MM.1S (cell line): ENCODE measurements around the gene FAM118B.

ENCODE experiments used
- DNase-seq: peaks from one replicate; pipeline ENCODE4 v3.0.0-alpha.2; 2015
- H2AFZ ChIP-seq: fragments of 300-600 bp; sonication (generic); 2 replicates; pipeline ENCODE4 v1.6.0; 2016; ENCODE audit warnings: antibody characterized with exemption, low read length
- H3F3A ChIP-seq: fragments of 300-600 bp; sonication (generic); 2 replicates; pipeline ENCODE4 v1.6.1; 2016; ENCODE audit warnings: mild to moderate bottlenecking, antibody characterized with exemption, low read length, moderate library complexity, mixed read lengths; ENCODE audit not compliant: insufficient read depth
- H3K27ac ChIP-seq: fragments of 300-600 bp; sonication (generic); 2 replicates; pipeline ENCODE4 v1.5.1; 2016; ENCODE audit warnings: mild to moderate bottlenecking, low read length
- H3K27me3 ChIP-seq: fragments of 300-600 bp; sonication (generic); replicated peaks from 2 replicates; pipeline ENCODE4 v1.6.0; 2016; ENCODE audit warnings: low read length; ENCODE audit not compliant: insufficient read depth
- H3K36me3 ChIP-seq: fragments of 300-600 bp; sonication (generic); replicated peaks from 2 replicates; pipeline ENCODE4 v1.6.1; 2016; ENCODE audit warnings: mild to moderate bottlenecking, low read length, mixed read lengths; ENCODE audit not compliant: insufficient read depth
- H3K4me1 ChIP-seq: fragments of 300-600 bp; sonication (generic); 2 replicates; pipeline ENCODE4 v1.6.1; 2016; ENCODE audit warnings: low read length, mixed read lengths
- H3K4me2 ChIP-seq: fragments of 300-600 bp; sonication (generic); 2 replicates; pipeline ENCODE4 v1.6.0; 2016; ENCODE audit warnings: low read depth, low read length
- H3K4me3 ChIP-seq: fragments of 300-600 bp; sonication (generic); 2 replicates; pipeline ENCODE4 v1.5.1; 2016; ENCODE audit warnings: low read length, mixed read lengths
- H3K79me2 ChIP-seq: fragments of 300-600 bp; sonication (generic); 2 replicates; pipeline ENCODE4 v1.6.1; 2016; ENCODE audit warnings: mixed run types, low read length, mixed read lengths
- H3K9ac ChIP-seq: fragments of 300-600 bp; sonication (generic); 2 replicates; pipeline ENCODE4 v1.6.1; 2016; ENCODE audit warnings: low read length, mixed read lengths
- H3K9me2 ChIP-seq: fragments of 300-600 bp; sonication (generic); replicated peaks from 2 replicates; pipeline ENCODE4 v1.6.1; 2016; ENCODE audit warnings: mild to moderate bottlenecking, low read length, mixed read lengths; ENCODE audit not compliant: insufficient read depth
- H3K9me3 ChIP-seq: fragments of 300-600 bp; sonication (generic); replicated peaks from 2 replicates; pipeline ENCODE4 v1.6.1; 2016; ENCODE audit warnings: mild to moderate bottlenecking, low read length, mixed read lengths; ENCODE audit not compliant: insufficient read depth
- H4K20me1 ChIP-seq: fragments of 300-600 bp; sonication (generic); 2 replicates; pipeline ENCODE4 v1.6.1; 2016; ENCODE audit warnings: mild to moderate bottlenecking, low read length, moderate library complexity, mixed read lengths; ENCODE audit not compliant: insufficient read depth
- EZH2 ChIP-seq: fragments of 300-600 bp; sonication (generic); optimal IDR thresholded peaks from 2 replicates; pipeline ENCODE3; 2017; ENCODE audit warnings: low read depth, mild to moderate bottlenecking, antibody characterized with exemption, low read length, mixed read lengths
- EZH2phosphoT487 ChIP-seq: fragments of 300-600 bp; sonication (generic); IDR thresholded peaks from 2 replicates; pipeline ENCODE4 v1.6.1; 2018; ENCODE audit warnings: antibody characterized with exemption, low read length
- TF ChIP-seq, protein P1 (sequence below): fragments of 300-600 bp; sonication (generic); IDR thresholded peaks from 2 replicates; pipeline ENCODE4 v1.5.1; 2016; ENCODE audit warnings: antibody characterized with exemption, low read length, mixed read lengths

Gene FAM118B

DNA sequence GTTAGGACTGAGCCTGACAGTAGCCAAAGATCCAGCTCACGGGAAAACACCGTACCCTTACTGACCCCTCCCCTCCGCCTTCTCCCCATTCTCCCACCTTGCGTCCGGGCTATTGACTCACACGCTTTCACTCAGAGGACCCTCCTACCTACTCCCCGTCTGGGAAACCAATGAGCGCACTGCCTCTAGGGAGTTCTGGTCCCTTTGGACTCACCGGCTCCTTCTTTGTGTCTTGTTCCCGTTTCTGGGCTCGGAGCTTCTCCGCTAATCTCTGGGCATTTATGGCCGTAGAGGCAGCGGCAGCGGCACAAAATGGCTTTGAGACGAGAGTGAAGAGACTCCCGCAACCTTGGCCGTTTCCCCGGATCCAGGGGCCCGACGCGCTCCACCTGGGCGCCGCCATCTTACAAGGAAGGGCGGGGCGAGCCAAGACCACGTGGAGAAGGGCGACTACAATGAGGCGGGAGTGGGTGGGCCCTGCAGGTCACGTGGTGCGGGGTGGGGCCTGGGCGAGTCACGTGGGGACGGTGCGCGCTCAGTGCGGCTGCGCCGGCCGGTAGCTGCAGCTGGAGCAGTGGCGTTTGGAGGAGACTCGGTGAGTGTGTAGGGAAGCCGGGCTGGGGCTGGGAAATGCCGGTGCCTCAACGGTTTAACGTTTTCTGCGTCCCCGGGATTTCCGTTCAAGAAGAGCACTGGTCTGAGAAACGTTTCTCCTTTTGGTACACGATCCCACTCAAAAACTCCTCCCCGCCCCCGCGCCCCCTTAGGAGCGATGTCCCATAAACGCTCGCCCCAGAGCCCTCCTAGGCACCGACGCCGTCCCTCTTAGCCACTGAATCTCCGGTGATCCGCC lies at the start of gene FAM118B, which contains the start of gene RPUSD4:
Gene FAM118B, plus strand, starts transcription at position 547 of the 853 bp plus-strand sequence. CDS start 23,220 bp downstream, outside the sequence.
Gene RPUSD4, minus strand, starts transcription at position 415 of the 853 bp plus-strand sequence. Its CDS starts 12 bp downstream, at position 403.
- peak within 1 kb of the TSS; percentile 88 for H3K9ac ChIP-seq
- H3K4me1 ChIP-seq, result peaks cover 11% of the 10 kb centered on the region
- no peaks in the 10 kb centered on the region for H3F3A ChIP-seq
- H2AFZ ChIP-seq, result peak within 1 kb of the TSS; percentile 95
- peak within 1 kb of the TSS; percentile 94 for H3K4me2 ChIP-seq
- peak within 1 kb of the TSS; percentile 99 for H3K4me3 ChIP-seq
- H3K9me3 ChIP-seq, result no peaks in the 10 kb centered on the region
- TF ChIP-seq, protein P1, sequence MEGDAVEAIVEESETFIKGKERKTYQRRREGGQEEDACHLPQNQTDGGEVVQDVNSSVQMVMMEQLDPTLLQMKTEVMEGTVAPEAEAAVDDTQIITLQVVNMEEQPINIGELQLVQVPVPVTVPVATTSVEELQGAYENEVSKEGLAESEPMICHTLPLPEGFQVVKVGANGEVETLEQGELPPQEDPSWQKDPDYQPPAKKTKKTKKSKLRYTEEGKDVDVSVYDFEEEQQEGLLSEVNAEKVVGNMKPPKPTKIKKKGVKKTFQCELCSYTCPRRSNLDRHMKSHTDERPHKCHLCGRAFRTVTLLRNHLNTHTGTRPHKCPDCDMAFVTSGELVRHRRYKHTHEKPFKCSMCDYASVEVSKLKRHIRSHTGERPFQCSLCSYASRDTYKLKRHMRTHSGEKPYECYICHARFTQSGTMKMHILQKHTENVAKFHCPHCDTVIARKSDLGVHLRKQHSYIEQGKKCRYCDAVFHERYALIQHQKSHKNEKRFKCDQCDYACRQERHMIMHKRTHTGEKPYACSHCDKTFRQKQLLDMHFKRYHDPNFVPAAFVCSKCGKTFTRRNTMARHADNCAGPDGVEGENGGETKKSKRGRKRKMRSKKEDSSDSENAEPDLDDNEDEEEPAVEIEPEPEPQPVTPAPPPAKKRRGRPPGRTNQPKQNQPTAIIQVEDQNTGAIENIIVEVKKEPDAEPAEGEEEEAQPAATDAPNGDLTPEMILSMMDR, result no peak
- no peaks in the 10 kb centered on the region for H3K9me2 ChIP-seq
- peaks cover 8% of the 10 kb centered on the region; the same call in 1 of the 2 replicates for H3K36me3 ChIP-seq
- peaks cover 79% of the 10 kb centered on the region for H3K79me2 ChIP-seq
- peak within 1 kb of the TSS; percentile 49; the same call in 1 of the 2 replicates for H3K27ac ChIP-seq
- no peaks in the 10 kb centered on the region for H3K27me3 ChIP-seq
- DNase-seq, result peak; percentile 95
- H4K20me1 ChIP-seq, result no peaks in the 10 kb centered on the region

GRCh38 chr11:126162306-126163030 lies 49.1 kb upstream of the FAM118B start:
- Histone ChIP-seq H3K9me3 (no peaks in the 10 kb centered on the region), H3K27me3 (no peaks in the 10 kb centered on the region), H3K4me1 (no peaks in the 10 kb centered on the region), H3K36me3 (no peaks in the 10 kb centered on the region), H4K20me1 (no peaks in the 10 kb centered on the region), H3K4me2 (no peak overlapping the region), H3K27ac (no peak overlapping the region), H3F3A (no peaks in the 10 kb centered on the region), H3K9me2 (no peaks in the 10 kb centered on the region), H2AFZ (no peak overlapping the region), H3K4me3 (no peak overlapping the region), H3K9ac (no peak overlapping the region), H3K79me2 (no peaks in the 10 kb centered on the region)
- no peak for DNase-seq
- TF ChIP-seq EZH2 (no peak), EZH2phosphoT487 (no peak)
- TF ChIP-seq, protein P1, result no peak

GRCh38 chr11:126163074-126163700 lies 48.4 kb upstream of the FAM118B start:
- Histone ChIP-seq H3K4me1 (no peaks in the 10 kb centered on the region), H3K36me3 (no peaks in the 10 kb centered on the region), H3K9ac (no peak overlapping the region), H2AFZ (no peak overlapping the region), H4K20me1 (no peaks in the 10 kb centered on the region), H3K4me3 (no peak overlapping the region), H3K27me3 (no peaks in the 10 kb centered on the region), H3F3A (no peaks in the 10 kb centered on the region), H3K4me2 (no peak overlapping the region), H3K79me2 (no peaks in the 10 kb centered on the region), H3K9me3 (no peaks in the 10 kb centered on the region), H3K9me2 (no peaks in the 10 kb centered on the region), H3K27ac (no peak overlapping the region)
- TF ChIP-seq EZH2, result no peak
- TF ChIP-seq EZH2phosphoT487, result no peak
- TF ChIP-seq, protein P1, result no peak
- DNase-seq, result no peak
